HEK293 (cell line): ENCODE measurements around the gene CRK.

Experiments used
- BCL11B ChIP-seq: fragments of 450-650 bp; formaldehyde crosslinking; IDR thresholded peaks from 2 replicates; pipeline ENCODE4 v1.5.1; 2016; ENCODE audit warnings: low read depth, missing biosample characterization, missing genetic modification characterization
- GLI2 ChIP-seq: fragments of 450-650 bp; formaldehyde crosslinking; IDR thresholded peaks from 2 replicates; pipeline ENCODE4; 2017; ENCODE audit warnings: missing biosample characterization, missing genetic modification characterization, low read depth, borderline replicate concordance
- HOXC10 ChIP-seq: sonication (generic); formaldehyde crosslinking; IDR thresholded peaks from 2 replicates; pipeline ENCODE4 v1.8.1; 2023; ENCODE audit warnings: mild to moderate bottlenecking, missing genetic modification reagents
- PRDM1 ChIP-seq: fragments of 450-650 bp; formaldehyde crosslinking; IDR thresholded peaks from 2 replicates; pipeline ENCODE4; 2016; ENCODE audit warnings: missing biosample characterization, missing genetic modification characterization
- REPIN1 ChIP-seq: fragments of 450-650 bp; formaldehyde crosslinking; IDR thresholded peaks from 2 replicates; pipeline ENCODE4 v1.5.1; 2017; ENCODE audit warnings: missing biosample characterization, missing genetic modification characterization, low read depth
- SALL2 ChIP-seq: fragments of 450-650 bp; formaldehyde crosslinking; IDR thresholded peaks from 2 replicates; pipeline ENCODE4 v1.5.0; 2017; ENCODE audit warnings: missing biosample characterization, mild to moderate bottlenecking, missing genetic modification characterization, borderline replicate concordance
- SP3 ChIP-seq: fragments of 450-650 bp; formaldehyde crosslinking; IDR thresholded peaks from 2 replicates; pipeline ENCODE4 v1.5.1; 2016; ENCODE audit warnings: missing biosample characterization, missing genetic modification characterization
- YY1 ChIP-seq: fragments of 450-650 bp; formaldehyde crosslinking; IDR thresholded peaks from 2 replicates; pipeline ENCODE4 v1.5.1; 2018; ENCODE audit warnings: missing biosample characterization, missing genetic modification characterization
- ZFP69B ChIP-seq: fragments of 450-650 bp; formaldehyde crosslinking; IDR thresholded peaks from 2 replicates; pipeline ENCODE4 v1.5.1; 2016; ENCODE audit warnings: missing biosample characterization, missing genetic modification characterization
- ZNF132 ChIP-seq: fragments of 450-650 bp; formaldehyde crosslinking; IDR thresholded peaks from 2 replicates; pipeline ENCODE4 v1.5.1; 2017; ENCODE audit warnings: missing biosample characterization, missing genetic modification characterization, borderline replicate concordance
- ZNF146 ChIP-seq: fragments of 450-650 bp; formaldehyde crosslinking; IDR thresholded peaks from 2 replicates; pipeline ENCODE4 v1.5.1; 2016; ENCODE audit warnings: missing biosample characterization, missing genetic modification characterization
- ZNF148 ChIP-seq: fragments of 450-650 bp; formaldehyde crosslinking; IDR thresholded peaks from 2 replicates; pipeline ENCODE4 v1.5.0; 2017; ENCODE audit warnings: missing biosample characterization, missing genetic modification characterization, borderline replicate concordance
- ZNF157 ChIP-seq: fragments of 450-650 bp; formaldehyde crosslinking; IDR thresholded peaks from 2 replicates; pipeline ENCODE4 v1.5.1; 2016; ENCODE audit warnings: missing biosample characterization, missing genetic modification characterization
- ZNF211 ChIP-seq: fragments of 450-650 bp; formaldehyde crosslinking; IDR thresholded peaks from 2 replicates; pipeline ENCODE4 v1.5.1; 2016; ENCODE audit warnings: low read depth, missing biosample characterization, missing genetic modification characterization
- ZNF266 ChIP-seq: fragments of 450-650 bp; formaldehyde crosslinking; IDR thresholded peaks from 2 replicates; pipeline ENCODE4 v1.5.1; 2016; ENCODE audit warnings: missing biosample characterization, missing genetic modification characterization, low read depth
- ZNF302 ChIP-seq: fragments of 450-650 bp; formaldehyde crosslinking; IDR thresholded peaks from 2 replicates; pipeline ENCODE4 v1.5.1; 2016; ENCODE audit warnings: missing biosample characterization, missing genetic modification characterization, low read depth
- ZNF335 ChIP-seq: fragments of 450-650 bp; formaldehyde crosslinking; conservative IDR thresholded peaks from 2 replicates; pipeline ENCODE4 v1.5.1; 2016; ENCODE audit warnings: missing biosample characterization, missing genetic modification characterization
- ZNF354C ChIP-seq: fragments of 450-650 bp; formaldehyde crosslinking; IDR thresholded peaks from 2 replicates; pipeline ENCODE4 v1.5.1; 2016; ENCODE audit warnings: missing biosample characterization, missing genetic modification characterization, low read depth, borderline replicate concordance
- ZNF426 ChIP-seq: fragments of 450-650 bp; formaldehyde crosslinking; IDR thresholded peaks from 2 replicates; pipeline ENCODE4 v1.5.1; 2017; ENCODE audit warnings: missing biosample characterization, missing genetic modification characterization, mild to moderate bottlenecking, inconsistent platforms, moderate library complexity
- ZNF596 ChIP-seq: fragments of 450-650 bp; IDR thresholded peaks from 2 replicates; pipeline ENCODE4 v1.5.0; 2018; ENCODE audit warnings: missing biosample characterization, mild to moderate bottlenecking, missing genetic modification characterization, moderate library complexity
- ZNF600 ChIP-seq: fragments of 450-650 bp; formaldehyde crosslinking; IDR thresholded peaks from 2 replicates; pipeline ENCODE4 v1.5.1; 2016; ENCODE audit warnings: missing biosample characterization, missing genetic modification characterization
- ZNF639 ChIP-seq: fragments of 450-650 bp; formaldehyde crosslinking; IDR thresholded peaks from 2 replicates; pipeline ENCODE4 v1.5.1; 2016; ENCODE audit warnings: missing biosample characterization, missing genetic modification characterization
- ZNF701 ChIP-seq: fragments of 450-650 bp; formaldehyde crosslinking; IDR thresholded peaks from 2 replicates; pipeline ENCODE4 v1.5.1; 2016; ENCODE audit warnings: missing biosample characterization, missing genetic modification characterization
- ZNF837 ChIP-seq: fragments of 450-650 bp; formaldehyde crosslinking; IDR thresholded peaks from 2 replicates; pipeline ENCODE4 v1.5.1; 2016; ENCODE audit warnings: missing biosample characterization, missing genetic modification characterization
- ZNF843 ChIP-seq: fragments of 450-650 bp; formaldehyde crosslinking; IDR thresholded peaks from 2 replicates; pipeline ENCODE4 v1.5.1; 2016; ENCODE audit warnings: missing biosample characterization, missing genetic modification characterization
- ZSCAN23 ChIP-seq: fragments of 450-650 bp; formaldehyde crosslinking; IDR thresholded peaks from 2 replicates; pipeline ENCODE4 v1.5.1; 2016; ENCODE audit warnings: missing biosample characterization, missing genetic modification characterization
- TF ChIP-seq, protein P1 (sequence below): fragments of 450-650 bp; formaldehyde crosslinking; IDR thresholded peaks from 2 replicates; pipeline ENCODE4 v1.5.1; 2017; ENCODE audit warnings: missing biosample characterization, missing genetic modification characterization
- TF ChIP-seq, protein P2 (sequence below): fragments of 450-650 bp; formaldehyde crosslinking; IDR thresholded peaks from 2 replicates; pipeline ENCODE4 v1.5.1; 2016; ENCODE audit warnings: missing biosample characterization, missing genetic modification characterization, borderline replicate concordance

Gene CRK

GRCh38 chr17:1487939-1488825 is 32.1 kb upstream of the CRK start (continued):
- TF ChIP-seq ZNF148 (tag by site-specific recombination) = no peak
- TF ChIP-seq ZFP69B (tag by site-specific recombination) = no peak
- TF ChIP-seq PRDM1 (tag by site-specific recombination) = no peak
- TF ChIP-seq YY1 (tag by site-specific recombination) = no peak
- TF ChIP-seq, protein P1, sequence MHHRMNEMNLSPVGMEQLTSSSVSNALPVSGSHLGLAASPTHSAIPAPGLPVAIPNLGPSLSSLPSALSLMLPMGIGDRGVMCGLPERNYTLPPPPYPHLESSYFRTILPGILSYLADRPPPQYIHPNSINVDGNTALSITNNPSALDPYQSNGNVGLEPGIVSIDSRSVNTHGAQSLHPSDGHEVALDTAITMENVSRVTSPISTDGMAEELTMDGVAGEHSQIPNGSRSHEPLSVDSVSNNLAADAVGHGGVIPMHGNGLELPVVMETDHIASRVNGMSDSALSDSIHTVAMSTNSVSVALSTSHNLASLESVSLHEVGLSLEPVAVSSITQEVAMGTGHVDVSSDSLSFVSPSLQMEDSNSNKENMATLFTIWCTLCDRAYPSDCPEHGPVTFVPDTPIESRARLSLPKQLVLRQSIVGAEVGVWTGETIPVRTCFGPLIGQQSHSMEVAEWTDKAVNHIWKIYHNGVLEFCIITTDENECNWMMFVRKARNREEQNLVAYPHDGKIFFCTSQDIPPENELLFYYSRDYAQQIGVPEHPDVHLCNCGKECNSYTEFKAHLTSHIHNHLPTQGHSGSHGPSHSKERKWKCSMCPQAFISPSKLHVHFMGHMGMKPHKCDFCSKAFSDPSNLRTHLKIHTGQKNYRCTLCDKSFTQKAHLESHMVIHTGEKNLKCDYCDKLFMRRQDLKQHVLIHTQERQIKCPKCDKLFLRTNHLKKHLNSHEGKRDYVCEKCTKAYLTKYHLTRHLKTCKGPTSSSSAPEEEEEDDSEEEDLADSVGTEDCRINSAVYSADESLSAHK (tag by site-specific recombination) = no peak
- TF ChIP-seq ZNF426 (tag by site-specific recombination) = no peak
- TF ChIP-seq ZNF837 (tag by site-specific recombination) = no peak
- no peak for TF ChIP-seq ZNF146 (tag by site-specific recombination)
- peak; percentile 92 for TF ChIP-seq ZNF600 (tag by site-specific recombination)
- no peak for TF ChIP-seq ZNF701
- no peak for TF ChIP-seq ZNF354C
- TF ChIP-seq ZNF157 (tag by site-specific recombination) = no peak
- TF ChIP-seq ZNF596 = 0 out of 2 replicates have a peak, but pooled peaks have one; percentile 33
- no peak for TF ChIP-seq ZNF132 (tag by site-specific recombination)
- TF ChIP-seq HOXC10 = no peak
- TF ChIP-seq REPIN1 (tag by site-specific recombination) = no peak
- no peak for TF ChIP-seq ZNF302 (tag by site-specific recombination)
- no peak for TF ChIP-seq ZNF639
- TF ChIP-seq ZNF211 (tag by site-specific recombination) = no peak
- peak; percentile 91 for TF ChIP-seq SP3 (tag by site-specific recombination)
- TF ChIP-seq, protein P2, sequence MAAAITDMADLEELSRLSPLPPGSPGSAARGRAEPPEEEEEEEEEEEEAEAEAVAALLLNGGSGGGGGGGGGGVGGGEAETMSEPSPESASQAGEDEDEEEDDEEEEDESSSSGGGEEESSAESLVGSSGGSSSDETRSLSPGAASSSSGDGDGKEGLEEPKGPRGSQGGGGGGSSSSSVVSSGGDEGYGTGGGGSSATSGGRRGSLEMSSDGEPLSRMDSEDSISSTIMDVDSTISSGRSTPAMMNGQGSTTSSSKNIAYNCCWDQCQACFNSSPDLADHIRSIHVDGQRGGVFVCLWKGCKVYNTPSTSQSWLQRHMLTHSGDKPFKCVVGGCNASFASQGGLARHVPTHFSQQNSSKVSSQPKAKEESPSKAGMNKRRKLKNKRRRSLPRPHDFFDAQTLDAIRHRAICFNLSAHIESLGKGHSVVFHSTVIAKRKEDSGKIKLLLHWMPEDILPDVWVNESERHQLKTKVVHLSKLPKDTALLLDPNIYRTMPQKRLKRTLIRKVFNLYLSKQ (tag by site-specific recombination) = no peak
- TF ChIP-seq ZSCAN23 (tag by site-specific recombination) = no peak
- TF ChIP-seq SALL2 (tag by site-specific recombination) = no peak
- no peak for TF ChIP-seq GLI2 (tag by site-specific recombination)
- no peak for TF ChIP-seq ZNF266 (tag by site-specific recombination)
- TF ChIP-seq ZNF843 = no peak
- peak; percentile 53; the same call in 1 of the 2 replicates for TF ChIP-seq ZNF335
- TF ChIP-seq BCL11B (tag by site-specific recombination) = no peak
